GM12864 (cell line): ENCODE measurements around the gene ULK3.

Experiments used
- DNase-seq: peaks from one replicate; pipeline ENCODE4 v3.0.0-alpha.2; 2011; ENCODE audit warnings: low read depth
- H3K4me3 ChIP-seq: 2 replicates; pipeline ENCODE4 v1.5.1; 2011; ENCODE audit warnings: mild to moderate bottlenecking, low read depth, low read length, control low read depth
- TF ChIP-seq, protein P1 (sequence below): IDR thresholded peaks from 2 replicates; pipeline ENCODE4 v1.5.1; 2011; ENCODE audit warnings: low read depth, mild to moderate bottlenecking, moderate library complexity, low read length, control low read depth, inconsistent platforms; ENCODE audit errors: missing control alignments

Gene ULK3

DNA sequence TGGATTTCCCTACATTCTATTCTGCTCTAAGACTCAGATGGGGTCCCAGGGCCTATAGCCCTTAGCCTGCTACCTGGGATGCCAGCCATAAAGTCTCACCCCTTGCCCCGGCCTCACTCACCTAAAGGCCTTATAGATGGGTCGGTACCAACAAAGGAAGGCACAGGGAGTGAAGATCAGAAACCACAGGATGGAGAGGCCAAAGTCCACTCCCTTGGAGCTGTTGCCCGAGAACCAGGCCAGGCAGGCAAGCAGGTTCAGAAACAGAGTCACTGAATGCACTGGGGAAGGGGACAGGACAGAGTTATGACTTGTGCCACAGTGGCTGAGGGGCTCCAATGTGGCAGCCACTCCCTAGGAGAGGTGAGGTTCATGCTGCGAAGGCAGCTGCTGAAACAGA, 7.4 kb upstream of the ULK3 start:
- TF ChIP-seq, protein P1, sequence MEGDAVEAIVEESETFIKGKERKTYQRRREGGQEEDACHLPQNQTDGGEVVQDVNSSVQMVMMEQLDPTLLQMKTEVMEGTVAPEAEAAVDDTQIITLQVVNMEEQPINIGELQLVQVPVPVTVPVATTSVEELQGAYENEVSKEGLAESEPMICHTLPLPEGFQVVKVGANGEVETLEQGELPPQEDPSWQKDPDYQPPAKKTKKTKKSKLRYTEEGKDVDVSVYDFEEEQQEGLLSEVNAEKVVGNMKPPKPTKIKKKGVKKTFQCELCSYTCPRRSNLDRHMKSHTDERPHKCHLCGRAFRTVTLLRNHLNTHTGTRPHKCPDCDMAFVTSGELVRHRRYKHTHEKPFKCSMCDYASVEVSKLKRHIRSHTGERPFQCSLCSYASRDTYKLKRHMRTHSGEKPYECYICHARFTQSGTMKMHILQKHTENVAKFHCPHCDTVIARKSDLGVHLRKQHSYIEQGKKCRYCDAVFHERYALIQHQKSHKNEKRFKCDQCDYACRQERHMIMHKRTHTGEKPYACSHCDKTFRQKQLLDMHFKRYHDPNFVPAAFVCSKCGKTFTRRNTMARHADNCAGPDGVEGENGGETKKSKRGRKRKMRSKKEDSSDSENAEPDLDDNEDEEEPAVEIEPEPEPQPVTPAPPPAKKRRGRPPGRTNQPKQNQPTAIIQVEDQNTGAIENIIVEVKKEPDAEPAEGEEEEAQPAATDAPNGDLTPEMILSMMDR: no peak
- no peak for DNase-seq
- H3K4me3 ChIP-seq: no peak overlapping the region

DNA sequence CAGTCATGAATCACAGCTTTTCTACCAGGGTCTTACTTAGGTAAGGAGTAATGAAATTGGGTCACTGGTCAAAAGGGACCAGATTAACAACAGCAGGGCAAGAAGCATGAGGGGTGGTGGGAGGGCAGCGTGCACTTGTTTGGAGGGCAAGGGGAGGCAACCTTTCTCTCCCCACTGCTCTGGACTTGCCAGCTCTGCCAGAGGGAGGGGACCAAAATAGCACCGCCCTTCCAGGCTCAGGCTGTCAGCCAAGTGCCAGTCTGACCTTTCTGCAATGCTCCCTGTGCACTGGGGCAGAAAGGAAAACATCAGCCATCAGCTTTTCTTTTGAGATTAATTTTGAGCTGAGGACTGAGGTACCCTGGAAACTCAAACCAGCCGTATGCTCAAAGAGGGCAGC, 4.5 kb upstream of the ULK3 start:
- H3K4me3 ChIP-seq: no peak overlapping the region
- TF ChIP-seq, protein P1: no peak
- no peak for DNase-seq

DNA sequence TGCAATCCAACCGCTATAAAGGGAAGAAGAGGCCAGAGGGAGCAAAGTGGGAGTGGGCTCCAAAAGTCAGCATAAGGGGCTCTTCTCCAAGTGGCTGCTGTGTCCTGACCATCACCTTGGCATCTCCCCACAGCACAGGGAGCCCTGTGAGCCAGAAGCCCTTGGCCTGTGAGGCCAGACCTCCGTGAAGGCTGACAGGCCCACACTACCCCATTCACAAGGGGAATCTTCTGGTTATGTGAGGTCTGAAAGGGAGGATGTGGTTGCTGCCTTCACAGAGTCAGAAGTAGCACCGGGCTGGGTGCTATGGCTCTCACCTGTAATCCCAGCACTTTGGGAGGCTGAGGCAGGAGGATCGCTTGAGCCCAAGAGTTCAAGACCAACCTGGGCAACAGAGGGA, 2.6 kb upstream of the ULK3 start:
- DNase-seq: no peak
- TF ChIP-seq, protein P1: no peak
- H3K4me3 ChIP-seq: no peak overlapping the region

DNA sequence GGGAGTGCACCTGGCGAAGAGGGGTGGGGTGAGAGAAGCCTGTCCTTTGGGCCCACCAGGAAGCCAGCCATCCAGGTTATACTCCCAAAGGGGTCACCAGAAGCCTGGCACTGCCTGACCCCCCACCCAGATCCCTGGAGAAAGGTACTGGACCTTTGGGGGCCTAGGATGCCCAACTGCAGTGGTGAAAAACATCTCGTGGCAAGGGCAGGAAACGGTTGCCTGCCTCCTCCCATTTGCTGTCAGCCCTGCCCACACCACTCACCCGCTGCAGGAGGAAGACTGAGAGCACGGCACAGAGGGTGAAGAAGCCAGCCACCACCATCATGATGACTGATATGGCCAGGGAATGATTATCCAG, 2.2 kb upstream of the ULK3 start:
- TF ChIP-seq, protein P1: no peak
- no peak for DNase-seq
- no peak overlapping the region for H3K4me3 ChIP-seq

DNA sequence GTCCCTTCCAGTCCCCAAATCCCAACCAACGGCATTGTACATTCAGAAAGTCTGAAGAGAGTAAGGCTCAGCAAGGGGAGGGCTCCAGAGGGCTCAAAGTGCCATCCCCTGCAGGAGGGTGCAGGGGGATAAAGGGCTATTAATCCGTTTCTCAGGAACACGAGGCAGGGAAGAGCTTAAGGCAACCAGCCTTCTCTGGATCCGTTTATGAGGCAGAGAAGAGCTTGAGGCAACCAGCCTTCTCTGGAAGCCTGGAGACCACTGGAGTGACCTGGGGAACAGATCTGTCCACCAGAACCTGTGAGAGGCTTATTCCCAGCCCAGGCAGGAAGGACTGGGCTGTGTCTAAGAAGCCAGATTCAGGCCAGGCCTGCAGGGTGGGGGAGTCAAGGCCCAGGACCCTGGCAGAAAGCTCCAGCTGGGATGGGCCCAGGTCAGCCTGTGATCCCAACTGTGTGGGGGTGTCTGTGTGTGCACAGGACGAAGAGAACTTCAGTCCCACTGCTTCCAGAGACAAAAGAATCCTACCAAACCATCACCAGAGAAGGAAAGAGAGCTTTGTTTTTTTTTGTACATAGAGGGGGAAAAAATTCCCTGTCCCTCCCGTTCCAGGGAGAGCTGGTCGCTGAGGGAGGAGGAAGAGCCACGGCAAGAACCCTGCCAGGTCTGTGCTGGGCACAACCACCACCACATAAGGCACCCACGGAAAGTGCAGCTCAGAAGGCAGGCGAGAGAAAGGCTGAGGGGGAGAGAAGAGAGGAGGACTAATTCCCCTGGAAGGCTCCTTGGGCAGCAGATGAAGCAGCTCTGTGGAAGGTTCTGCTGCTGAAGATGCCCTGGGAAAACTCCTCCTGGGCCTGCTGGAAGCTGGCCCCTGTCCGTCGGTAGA, 1.6 kb upstream of the ULK3 start:
- no peak overlapping the region for H3K4me3 ChIP-seq
- no peak for DNase-seq
- TF ChIP-seq, protein P1: no peak

DNA sequence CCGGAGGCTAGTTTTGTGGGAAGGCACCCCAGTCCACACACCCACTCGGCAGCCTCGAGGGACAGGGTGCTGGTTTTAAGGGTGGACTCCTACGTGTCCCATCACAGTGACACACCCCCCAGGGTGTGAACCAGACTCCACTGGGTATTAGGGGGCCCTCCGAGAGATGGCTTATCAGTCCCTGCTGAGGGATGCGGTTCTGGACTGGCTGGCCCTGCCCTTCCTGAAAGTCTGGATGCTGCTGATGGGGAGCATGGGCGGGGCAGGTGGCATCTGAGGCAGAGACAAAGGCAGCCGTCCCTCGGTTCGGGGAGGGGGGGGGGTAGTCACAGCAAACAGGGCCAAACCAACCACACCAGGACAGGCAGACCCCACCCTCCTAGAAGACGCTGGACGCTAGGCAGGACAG, 939 bp upstream of the ULK3 start:
- no peak overlapping the region; the same call in 1 of the 2 replicates for H3K4me3 ChIP-seq
- no peak for DNase-seq
- TF ChIP-seq, protein P1: no peak

DNA sequence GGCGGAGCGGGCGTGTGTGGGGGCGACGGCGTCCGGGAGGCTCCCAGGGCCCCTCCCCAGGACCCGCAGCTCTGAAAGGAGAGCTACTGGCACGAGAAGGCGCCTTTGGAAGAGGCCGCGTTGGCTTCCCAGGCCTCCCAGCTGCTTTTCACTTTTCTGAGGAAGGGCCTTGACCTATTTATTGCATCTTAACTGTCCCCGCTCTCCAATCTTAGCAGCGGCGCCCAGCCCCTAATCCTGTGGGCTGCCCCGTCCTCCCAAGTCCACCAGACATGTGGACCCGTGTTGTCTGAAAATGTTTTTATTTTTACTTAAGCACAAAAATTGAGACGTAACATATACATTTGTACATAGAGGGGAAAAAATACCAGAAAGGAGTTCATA, 481 bp upstream of the ULK3 start:
- peak overlapping the region; percentile 53 for H3K4me3 ChIP-seq
- DNase-seq: no peak
- TF ChIP-seq, protein P1: no peak
